ENCODE data around the gene RBMS3.

DNA sequence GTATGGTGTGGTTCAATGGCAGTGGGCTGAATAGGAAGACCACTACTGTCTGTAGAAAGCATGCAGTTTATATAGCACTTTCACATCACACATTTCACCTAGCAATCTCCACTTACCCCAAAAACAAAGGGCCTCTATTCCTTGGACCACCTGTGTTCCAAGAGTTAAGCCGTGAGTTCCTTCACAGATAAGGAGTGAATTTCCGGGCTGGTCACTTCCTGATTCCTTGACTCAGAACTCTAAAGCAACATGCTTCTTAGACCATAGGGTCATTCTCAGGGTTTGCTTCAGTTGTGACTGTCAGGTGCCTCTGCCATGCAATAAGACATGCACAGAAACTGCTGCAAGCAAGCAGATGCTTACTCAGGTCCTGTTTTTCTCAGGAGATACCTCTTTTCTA, 737.0 kb downstream of the RBMS3 start:
- TF ChIP-seq CTCF (conservative IDR thresholded peaks at IDR 0.05; ENCODE audit: low read depth in 2 of 2) (no peak), EZH2phosphoT487 (IDR thresholded peaks at IDR 0.05; ENCODE audit: unreplicated experiment) (no peak), POLR2AphosphoS5 (IDR thresholded peaks at IDR 0.05; ENCODE audit: low read depth) (no peak), EZH2 (IDR thresholded peaks at IDR 0.05; ENCODE audit: low read depth, unreplicated experiment) (no peak), ZNF462 (CRISPR knock-in tag; IDR thresholded peaks at IDR 0.05) (no peak)
- TF ChIP-seq, protein P1, sequence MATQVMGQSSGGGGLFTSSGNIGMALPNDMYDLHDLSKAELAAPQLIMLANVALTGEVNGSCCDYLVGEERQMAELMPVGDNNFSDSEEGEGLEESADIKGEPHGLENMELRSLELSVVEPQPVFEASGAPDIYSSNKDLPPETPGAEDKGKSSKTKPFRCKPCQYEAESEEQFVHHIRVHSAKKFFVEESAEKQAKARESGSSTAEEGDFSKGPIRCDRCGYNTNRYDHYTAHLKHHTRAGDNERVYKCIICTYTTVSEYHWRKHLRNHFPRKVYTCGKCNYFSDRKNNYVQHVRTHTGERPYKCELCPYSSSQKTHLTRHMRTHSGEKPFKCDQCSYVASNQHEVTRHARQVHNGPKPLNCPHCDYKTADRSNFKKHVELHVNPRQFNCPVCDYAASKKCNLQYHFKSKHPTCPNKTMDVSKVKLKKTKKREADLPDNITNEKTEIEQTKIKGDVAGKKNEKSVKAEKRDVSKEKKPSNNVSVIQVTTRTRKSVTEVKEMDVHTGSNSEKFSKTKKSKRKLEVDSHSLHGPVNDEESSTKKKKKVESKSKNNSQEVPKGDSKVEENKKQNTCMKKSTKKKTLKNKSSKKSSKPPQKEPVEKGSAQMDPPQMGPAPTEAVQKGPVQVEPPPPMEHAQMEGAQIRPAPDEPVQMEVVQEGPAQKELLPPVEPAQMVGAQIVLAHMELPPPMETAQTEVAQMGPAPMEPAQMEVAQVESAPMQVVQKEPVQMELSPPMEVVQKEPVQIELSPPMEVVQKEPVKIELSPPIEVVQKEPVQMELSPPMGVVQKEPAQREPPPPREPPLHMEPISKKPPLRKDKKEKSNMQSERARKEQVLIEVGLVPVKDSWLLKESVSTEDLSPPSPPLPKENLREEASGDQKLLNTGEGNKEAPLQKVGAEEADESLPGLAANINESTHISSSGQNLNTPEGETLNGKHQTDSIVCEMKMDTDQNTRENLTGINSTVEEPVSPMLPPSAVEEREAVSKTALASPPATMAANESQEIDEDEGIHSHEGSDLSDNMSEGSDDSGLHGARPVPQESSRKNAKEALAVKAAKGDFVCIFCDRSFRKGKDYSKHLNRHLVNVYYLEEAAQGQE (IDR thresholded peaks at IDR 0.05; ENCODE audit: unreplicated experiment): no peak
